ENCODE measurements around the gene P4HA1. TPM values are rescaled to one million over a fixed set of nuclear protein-coding genes. Genes with fewer than 3 reads are reported as not detected.

P4HA1 gene
- total and polyA plus RNA-seq, 10 donors = 5.3 to 74.1 (median 28.0) TPM

DNA sequence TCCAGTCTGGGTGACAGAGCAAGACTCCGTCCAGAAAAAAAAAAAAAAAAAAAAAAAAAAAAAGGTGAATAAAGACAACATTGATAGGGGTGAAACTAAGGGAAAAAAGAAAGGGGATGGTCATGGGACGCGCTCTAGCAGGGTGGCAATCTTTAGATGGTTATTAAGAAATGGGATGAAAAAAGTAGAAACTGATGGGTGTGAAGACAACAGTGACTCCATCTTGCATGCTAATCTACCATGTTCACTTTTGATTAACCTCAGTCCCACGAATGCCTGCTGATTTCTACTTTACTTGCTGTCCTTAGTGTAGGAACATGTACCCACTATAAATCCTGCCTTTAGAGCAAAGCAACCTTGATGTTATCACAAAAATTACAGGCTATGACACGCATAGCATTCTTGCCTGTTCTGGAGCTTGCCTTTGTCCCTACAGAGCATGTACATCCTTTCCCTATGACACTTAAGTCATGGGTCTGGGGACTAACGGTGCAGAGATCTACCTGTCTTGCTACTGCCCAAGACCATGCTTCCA, 38.5 kb downstream of the P4HA1 start:
- no peak for TF ChIP-seq POLR2A (IDR thresholded peaks at IDR 0.05)
- TF ChIP-seq POLR2AphosphoS5 (IDR thresholded peaks at IDR 0.05) = no peak
- TF ChIP-seq CTCF (IDR thresholded peaks at IDR 0.05 in 8 of 11, conservative IDR thresholded peaks at IDR 0.05 in 3 of 11) = no peak

GRCh38 chr10:73054286-73054685, 42.4 kb downstream of the P4HA1 start:
- Histone ChIP-seq H3K4me3 (no peak overlapping the region), H3K9me3 (no peaks in the 10 kb centered on the region), H3K4me1 (no peaks in the 10 kb centered on the region), H3K27me3 (replicated peaks in 1 of 7) (no peaks in the 10 kb centered on the region), H3K36me3 (peaks cover 0 to 94% (median 39%) of the 10 kb centered on the region in 6 donors), H3K27ac (no peak overlapping the region)
- WGBS, 5 donors = 82 to 95% (median 86%) methylated on average over 2 of the region's 2 CpGs
- intact Hi-C loops (cut with DNase I; ENCODE audit: low total_unique reads) = no loop called here
- TF ChIP-seq POLR2AphosphoS5 (IDR thresholded peaks at IDR 0.05) (no peak), CTCF (IDR thresholded peaks at IDR 0.05 in 8 of 11, conservative IDR thresholded peaks at IDR 0.05 in 3 of 11) (no peak), POLR2A (IDR thresholded peaks at IDR 0.05) (no peak)
- DNase-seq = no peak

More for the DNA sequence above, 38.5 kb downstream of the P4HA1 start:
- no peak for DNase-seq
- intact Hi-C loops (cut with DNase I; ENCODE audit: low total_unique reads) = no loop called here
- Histone ChIP-seq H3K27me3 (replicated peaks in 1 of 7) (no peaks in the 10 kb centered on the region), H3K4me3 (no peak overlapping the region), H3K27ac (no peak overlapping the region), H3K36me3 (peaks cover 0 to 69% (median 25%) of the 10 kb centered on the region in 6 donors), H3K9me3 (no peaks in the 10 kb centered on the region), H3K4me1 (peaks cover 0 to 14% (median 0%) of the 10 kb centered on the region in 6 donors)
- 95 to 98% (median 98%) methylated on average over 6 of the region's 6 CpGs for WGBS, 5 donors

DNA sequence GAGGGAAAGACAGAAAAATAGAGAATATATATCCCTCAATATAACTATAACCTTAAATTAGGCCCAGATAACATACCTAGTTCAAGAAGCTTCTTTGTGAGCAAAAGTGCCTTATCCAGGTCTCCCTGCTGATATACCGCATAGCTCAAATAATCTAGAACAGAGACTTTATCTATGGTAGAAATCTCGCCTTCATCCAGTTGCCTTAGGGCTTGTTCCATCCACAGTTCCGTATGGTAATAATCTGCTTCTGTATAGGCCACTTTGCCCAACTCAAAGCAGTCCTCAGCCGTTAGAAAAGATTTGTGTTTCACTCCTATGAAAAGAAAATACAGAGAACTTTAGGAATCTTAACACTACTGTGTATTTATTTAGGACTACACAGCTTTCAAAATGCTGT, 43.4 kb downstream of the P4HA1 start:
- no peak for TF ChIP-seq POLR2A (IDR thresholded peaks at IDR 0.05)
- no peak for TF ChIP-seq POLR2AphosphoS5 (IDR thresholded peaks at IDR 0.05)
- no peak for TF ChIP-seq CTCF (IDR thresholded peaks at IDR 0.05 in 8 of 11, conservative IDR thresholded peaks at IDR 0.05 in 3 of 11)
- Histone ChIP-seq H3K27me3 (replicated peaks in 1 of 7) (no peaks in the 10 kb centered on the region), H3K4me1 (no peaks in the 10 kb centered on the region), H3K4me3 (no peak overlapping the region), H3K27ac (no peak overlapping the region), H3K36me3 (peaks cover 0 to 97% (median 44%) of the 10 kb centered on the region in 6 donors), H3K9me3 (no peaks in the 10 kb centered on the region)
- DNase-seq = no peak
- intact Hi-C loops (cut with DNase I; ENCODE audit: low total_unique reads) = no loop called here
- WGBS, 5 donors = 94 to 99% (median 97%) methylated on average over 4 of the region's 4 CpGs

DNA sequence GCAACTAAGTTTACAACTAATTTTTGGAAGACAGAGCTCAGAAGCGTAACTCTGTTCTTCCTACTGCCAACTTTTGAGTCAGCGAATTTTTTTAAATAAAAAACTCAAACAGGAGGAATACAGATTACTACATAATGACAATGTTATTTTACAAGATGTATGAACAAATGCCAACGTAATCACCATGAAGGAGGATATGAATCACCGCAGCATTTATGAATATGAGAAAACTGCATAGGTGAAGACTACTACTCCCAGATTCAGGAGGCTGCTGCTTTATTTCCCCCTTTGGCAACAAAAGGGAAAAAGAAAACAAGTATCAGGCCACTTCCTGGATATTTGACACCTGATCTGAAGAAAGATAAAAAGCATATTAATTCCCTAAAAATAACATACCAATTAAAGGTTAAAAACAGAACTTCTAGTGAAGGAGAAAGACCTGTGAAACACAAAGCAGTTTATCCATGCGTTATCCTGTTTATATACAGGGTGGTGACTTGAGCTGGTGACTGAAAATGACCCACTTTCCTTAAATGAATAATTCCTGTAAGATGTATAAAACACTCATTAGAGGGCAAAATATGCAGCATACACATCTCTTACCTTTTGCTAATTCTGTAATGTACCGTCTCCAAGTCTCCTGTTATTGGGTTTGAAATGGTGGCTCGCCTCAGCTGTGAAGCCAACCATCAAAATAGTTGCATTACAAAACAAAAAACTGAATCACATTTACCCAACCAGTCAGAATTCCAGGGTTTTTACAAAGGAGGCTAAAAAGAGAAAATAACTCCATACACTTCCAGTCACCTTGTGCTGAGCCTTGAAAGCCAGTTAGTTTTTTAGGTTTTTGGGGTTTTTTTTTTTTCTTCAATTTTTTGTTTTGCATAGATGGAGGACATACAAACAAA, 52.0 kb downstream of the P4HA1 start:
- Histone ChIP-seq H3K27ac (no peak overlapping the region), H3K27me3 (replicated peaks in 1 of 7) (no peaks in the 10 kb centered on the region), H3K9me3 (no peaks in the 10 kb centered on the region), H3K36me3 (peaks cover 0 to 96% (median 48%) of the 10 kb centered on the region in 6 donors), H3K4me1 (no peaks in the 10 kb centered on the region), H3K4me3 (no peak overlapping the region)
- TF ChIP-seq POLR2AphosphoS5 (IDR thresholded peaks at IDR 0.05) (no peak), CTCF (IDR thresholded peaks at IDR 0.05 in 8 of 11, conservative IDR thresholded peaks at IDR 0.05 in 3 of 11) (no peak), POLR2A (IDR thresholded peaks at IDR 0.05) (no peak)
- intact Hi-C loops (cut with DNase I; ENCODE audit: low total_unique reads) = no loop called here
- no peak for DNase-seq
- 82 to 91% (median 89%) methylated on average over 7 of the region's 7 CpGs for WGBS, 5 donors

All from spleen (tissue), 11 donors.